Skeletal muscle tissue (tissue), 4 donors: ENCODE data around the gene NEU4. TPM values are rescaled to one million over a fixed set of nuclear protein-coding genes. Genes with fewer than 3 reads are reported as not detected.

Experiments used
- H3K27ac ChIP-seq: one replicate; pipeline ENCODE4 v1.7.0; 2013; ENCODE audit warnings: mild to moderate bottlenecking, low read depth, low read length, inconsistent platforms
- H3K27me3 ChIP-seq, 3 donors: one replicate each; pipeline ENCODE4 v1.7.0; 2013; ENCODE audit warnings: low read length in 3 of 3; ENCODE audit not compliant: control insufficient read depth in 3 of 3, insufficient read depth in 3 of 3
- H3K36me3 ChIP-seq, 3 donors: one replicate each; pipeline ENCODE4 v1.7.0; 2013; ENCODE audit warnings: low read length in 3 of 3; ENCODE audit not compliant: control insufficient read depth in 3 of 3, insufficient read depth in 3 of 3
- H3K4me1 ChIP-seq, 3 donors: one replicate each; pipeline ENCODE4 v1.7.0; 2013; ENCODE audit warnings: low read length in 3 of 3, mild to moderate bottlenecking in 3 of 3; ENCODE audit not compliant: control insufficient read depth in 3 of 3, insufficient read depth in 3 of 3
- H3K4me3 ChIP-seq, 3 donors: one replicate each; pipeline ENCODE4 v1.7.0; 2013; ENCODE audit warnings: low read length in 3 of 3
- H3K9ac ChIP-seq, 3 donors: one replicate each; pipeline ENCODE4 v1.7.0; 2013; ENCODE audit warnings: low read length in 3 of 3, mild to moderate bottlenecking in 3 of 3, moderate library complexity in 2 of 3, low read depth in 1 of 3
- H3K9me3 ChIP-seq, 3 donors: one replicate each; pipeline ENCODE4 v1.7.0; 2013; ENCODE audit warnings: low read length in 3 of 3; ENCODE audit not compliant: control insufficient read depth in 3 of 3
- total RNA-seq: library from RNA; depleted of rRNA; stranded (reverse); fragments of >200 nt; gene quantifications from one replicate; pipeline ENCODE4 v1.2.3, GENCODE V29; 2014
- donor health status: Osteomylitis.

The NEU4 gene
- total RNA-seq, 1 donor from 2014 or later: 4.2 TPM

DNA sequence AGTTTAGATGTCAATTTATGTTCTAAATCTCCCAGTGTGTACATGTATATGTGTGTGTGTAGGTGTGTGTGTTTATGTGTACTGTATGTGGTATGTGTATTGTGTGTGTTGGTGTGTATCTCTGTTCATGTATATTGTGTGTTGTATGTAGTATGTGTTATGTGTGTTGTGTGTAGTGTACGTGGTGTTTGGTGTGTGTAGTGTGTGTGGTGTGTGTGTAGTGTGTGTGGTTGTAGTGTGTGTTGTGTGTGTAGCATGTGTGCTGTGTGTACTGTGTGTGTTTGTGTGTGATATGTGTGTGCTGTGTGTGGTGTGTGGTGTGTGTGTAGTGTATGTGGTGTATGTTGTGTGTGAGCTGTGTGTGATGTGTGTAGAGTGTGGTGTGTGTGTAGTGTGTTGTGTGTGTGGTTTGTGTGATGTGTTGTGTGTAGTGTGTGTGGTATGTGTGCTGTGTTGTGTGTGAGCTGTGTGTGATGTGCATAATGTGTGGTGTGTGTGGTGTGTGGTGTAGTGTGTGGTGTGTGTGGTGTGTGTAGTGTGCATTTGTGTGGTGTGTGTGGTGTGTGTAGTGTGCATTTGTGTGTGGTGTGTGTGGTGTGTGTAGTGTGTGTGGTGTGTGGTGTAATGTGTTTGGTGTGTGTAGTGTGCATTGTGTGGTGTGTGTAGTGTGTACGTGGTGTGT is 55.3 kb downstream of the NEU4 start:
- Histone ChIP-seq H3K4me3 (no peak overlapping the region), H3K9me3 (no peaks in the 10 kb centered on the region)

DNA sequence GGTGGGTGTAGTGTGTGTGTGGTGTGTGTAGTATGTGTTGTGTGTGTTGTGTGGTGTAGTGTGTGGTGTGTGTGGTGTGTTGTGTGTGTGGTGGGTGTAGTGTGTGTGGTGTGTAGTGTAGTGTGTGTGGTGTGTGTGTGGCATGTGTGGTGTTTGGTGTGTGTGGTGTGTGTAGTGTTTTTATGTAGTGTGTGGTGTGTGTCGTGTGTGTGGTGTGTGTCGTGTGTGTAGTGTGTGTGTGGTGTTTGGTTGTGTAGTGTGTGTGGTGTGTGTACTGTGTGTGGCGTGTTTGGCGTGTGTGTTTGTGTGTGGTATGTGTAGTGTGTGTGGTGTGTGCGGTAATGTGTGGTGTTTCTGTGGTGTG is 55.8 kb downstream of the NEU4 start:
- Histone ChIP-seq H3K36me3 (no peaks in the 10 kb centered on the region), H3K27me3 (peaks cover 43 to 64% (median 54%) of the 10 kb centered on the region in 3 donors), H3K4me3 (no peak overlapping the region)

More for the DNA sequence above, 55.3 kb downstream of the NEU4 start:
- peaks cover 43 to 64% (median 54%) of the 10 kb centered on the region in 3 donors for H3K27me3 ChIP-seq
- H3K4me1 ChIP-seq: peaks cover 14 to 37% (median 18%) of the 10 kb centered on the region in 3 donors
- H3K27ac ChIP-seq: no peak overlapping the region
- no peak overlapping the region for H3K9ac ChIP-seq
- no peaks in the 10 kb centered on the region for H3K36me3 ChIP-seq

DNA sequence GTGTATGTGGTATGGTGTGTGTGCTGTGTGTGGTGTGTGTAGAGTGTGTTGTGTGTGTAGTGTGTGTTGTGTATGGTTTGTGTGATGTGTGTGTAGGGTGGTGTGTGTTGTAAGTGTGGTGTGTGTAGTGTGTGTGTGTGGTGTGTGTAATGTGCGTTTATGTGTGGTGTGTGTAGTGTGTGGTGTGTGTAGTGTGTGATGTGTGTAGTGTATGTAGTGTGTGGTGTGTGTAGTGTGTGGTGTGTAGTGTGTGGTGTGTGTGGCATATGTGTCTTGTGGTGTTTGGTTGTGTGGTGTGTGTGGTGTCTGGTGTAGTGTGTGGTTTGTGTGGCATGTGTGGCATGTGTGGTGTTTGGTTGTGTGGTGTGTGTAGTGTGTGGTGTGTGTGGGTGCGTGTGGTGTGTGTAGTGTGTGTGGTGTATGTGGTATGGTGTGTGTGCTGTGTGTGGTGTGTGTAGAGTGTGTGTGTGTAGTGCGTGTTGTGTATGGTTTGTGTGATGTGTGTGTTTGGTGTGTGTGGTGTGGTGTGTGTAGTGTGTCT is 56.5 kb downstream of the NEU4 start:
- Histone ChIP-seq H3K27ac (no peak overlapping the region), H3K27me3 (peaks cover 43 to 64% (median 54%) of the 10 kb centered on the region in 3 donors), H3K9me3 (no peaks in the 10 kb centered on the region), H3K4me1 (peaks cover 4 to 26% (median 7%) of the 10 kb centered on the region in 3 donors), H3K36me3 (no peaks in the 10 kb centered on the region), H3K4me3 (no peak overlapping the region), H3K9ac (no peak overlapping the region)

More for the DNA sequence above, 55.8 kb downstream of the NEU4 start:
- no peak overlapping the region for H3K9ac ChIP-seq
- H3K9me3 ChIP-seq: no peaks in the 10 kb centered on the region
- peaks cover 9 to 31% (median 13%) of the 10 kb centered on the region in 3 donors for H3K4me1 ChIP-seq
- no peak overlapping the region for H3K27ac ChIP-seq

DNA sequence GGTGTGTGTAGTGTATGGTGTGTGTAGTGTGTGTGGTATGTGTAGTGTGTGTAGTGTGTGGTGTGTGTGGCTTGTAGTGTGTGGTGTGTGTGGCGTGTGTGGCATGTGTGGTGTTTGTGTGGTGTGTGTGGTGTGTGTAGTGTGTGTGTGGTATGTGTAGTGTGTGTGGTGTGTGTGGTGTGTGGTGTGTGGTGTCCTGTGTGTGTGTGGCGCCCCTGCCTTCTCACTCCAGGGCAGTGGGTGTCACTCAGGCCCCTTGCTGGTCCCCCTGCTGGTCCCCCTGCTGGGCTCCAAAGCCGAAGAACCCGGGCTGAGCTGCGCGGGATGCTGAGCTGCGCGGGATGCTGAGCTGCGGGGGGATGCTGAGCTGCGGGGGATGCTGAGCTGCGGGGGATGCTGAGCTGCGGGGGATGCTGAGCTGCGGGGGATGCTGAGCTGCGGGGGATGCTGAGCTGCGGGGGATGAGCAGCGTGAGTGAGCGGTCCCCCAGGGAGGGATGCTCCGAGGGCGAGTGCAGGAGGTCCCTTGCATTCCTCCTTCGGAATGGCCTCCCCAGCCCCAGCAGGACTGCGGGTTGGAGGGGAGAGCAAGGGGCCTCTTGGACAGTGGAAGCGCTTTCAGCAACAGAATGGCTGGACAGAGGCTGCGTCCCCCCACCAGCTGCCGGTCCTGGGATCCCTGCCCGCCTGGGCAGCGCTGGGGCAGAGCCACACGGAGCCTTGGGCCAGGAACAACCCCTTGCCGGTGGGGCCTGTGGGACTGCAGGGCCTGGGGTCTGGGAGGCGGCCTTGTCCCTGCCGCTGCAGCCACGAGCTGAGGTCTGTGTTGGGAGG is 57.2 kb downstream of the NEU4 start:
- H3K9me3 ChIP-seq: no peaks in the 10 kb centered on the region
- no peak overlapping the region for H3K9ac ChIP-seq
- no peak overlapping the region for H3K27ac ChIP-seq
- H3K36me3 ChIP-seq: no peaks in the 10 kb centered on the region
- H3K4me1 ChIP-seq: peaks cover 3 to 20% (median 4%) of the 10 kb centered on the region in 3 donors
- H3K4me3 ChIP-seq: no peak overlapping the region
- peaks cover 43 to 64% (median 54%) of the 10 kb centered on the region in 3 donors for H3K27me3 ChIP-seq

Other genes with a start within 250 kb of the NEU4 start
- gene THAP4, start 172.0 kb upstream of the NEU4 start, total RNA-seq: 35.5 TPM
- 29.2 TPM for gene ATG4B, start 171.5 kb upstream of the NEU4 start, total RNA-seq
- 14.1 TPM for gene DTYMK, start 122.4 kb upstream of the NEU4 start, total RNA-seq
- 16.7 TPM for gene ING5, start 107.2 kb upstream of the NEU4 start, total RNA-seq
- 5.7 TPM for gene D2HGDH, start 74.6 kb upstream of the NEU4 start, total RNA-seq
- not detected for gene GAL3ST2, start 32.4 kb upstream of the NEU4 start, total RNA-seq
- not detected for gene PDCD1, start 49.7 kb downstream of the NEU4 start, total RNA-seq
- gene RTP5, start 60.5 kb downstream of the NEU4 start, total RNA-seq: not detected